Colonic mucosa (tissue), 4 donors: ENCODE data around the gene SLC49A3. TPM values are rescaled to one million over a fixed set of nuclear protein-coding genes. Genes with fewer than 3 reads are reported as not detected.
"Not testable (repeated sequence)": the region's sequence is repeated elsewhere in the genome, so short reads cannot be mapped to it uniquely, and the experiment has no call there.

Source experiments
- DNase-seq: peaks from one replicate; pipeline ENCODE4 v3.0.0-alpha.2; 2020
- H3K27ac ChIP-seq: fragments of 200-600 bp; one replicate; pipeline ENCODE4 v1.8.0; 2021
- H3K27me3 ChIP-seq: fragments of 200-600 bp; one replicate; pipeline ENCODE4 v1.8.0; 2021
- H3K36me3 ChIP-seq: fragments of 200-600 bp; one replicate; pipeline ENCODE4 v1.8.0; 2021
- H3K4me1 ChIP-seq: fragments of 200-600 bp; one replicate; pipeline ENCODE4 v1.8.0; 2021; ENCODE audit warnings: mild to moderate bottlenecking
- H3K4me3 ChIP-seq: fragments of 200-600 bp; one replicate; pipeline ENCODE4 v1.8.0; 2021
- H3K9ac ChIP-seq, 2 donors: one replicate each; pipeline ENCODE4 v1.7.0; 2013; ENCODE audit warnings: control low read depth in 2 of 2, low read depth in 2 of 2, low read length in 2 of 2
- H3K9me3 ChIP-seq: fragments of 200-600 bp; one replicate; pipeline ENCODE4 v1.8.0; 2021
- CTCF ChIP-seq: fragments of 200-600 bp; IDR thresholded peaks from one replicate; pipeline ENCODE4 v1.8.0; 2022; ENCODE audit warnings: antibody characterized with exemption, mild to moderate bottlenecking
- intact Hi-C: fragments of 100-400 bp; cut with DNase I; formaldehyde crosslinking; loops from one replicate; pipeline ENCODE4 v1.14.1; 2022
- total RNA-seq, 2 donors: library from RNA; stranded (reverse); fragmentation: NEBNext Ultra II Directional in 1 of 2; extraction: Animal tissue kit (Norgen Biotek cat#: 25700) in 1 of 2; gene quantifications; one replicate each; pipeline ENCODE4 v1.2.1, GENCODE V29; 2021
- donor health status: healthy.
- donor health status: DM: no; HTN: no; CAD: no.
- donor health status: DM: no; HTN: no; CAD: no.

SLC49A3 gene
- total RNA-seq, 2 donors from 2014 or later, result 7.1 to 8.4 TPM

DNA sequence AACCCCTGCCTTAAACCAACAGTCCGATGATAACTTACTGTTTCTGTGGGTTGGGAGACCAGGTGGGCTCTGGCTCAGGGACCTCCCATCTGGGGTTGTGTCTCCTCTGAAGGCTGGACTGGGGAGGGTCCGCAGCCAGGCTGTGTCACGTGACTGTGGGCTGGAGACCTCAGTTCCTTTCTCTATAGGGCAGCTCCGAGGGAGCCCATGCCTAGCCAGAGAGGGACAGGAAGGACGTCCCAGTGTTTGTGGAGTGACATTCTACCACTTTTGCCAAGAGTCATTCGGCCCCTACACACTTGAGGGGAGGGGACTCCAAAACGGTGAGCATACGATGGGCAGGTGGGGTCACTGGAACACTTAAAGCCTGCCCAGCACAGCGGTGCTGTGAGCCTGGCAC, 21.2 kb upstream of the SLC49A3 start:
- H3K27me3 ChIP-seq, result no peaks in the 10 kb centered on the region
- no peak for TF ChIP-seq CTCF
- peaks cover 3% of the 10 kb centered on the region for H3K4me1 ChIP-seq
- intact Hi-C loops, result no loop called here
- no peak overlapping the region for H3K27ac ChIP-seq
- H3K4me3 ChIP-seq, result no peak overlapping the region
- H3K9ac ChIP-seq, result no peak overlapping the region
- DNase-seq, result no peak
- no peaks in the 10 kb centered on the region for H3K36me3 ChIP-seq
- no peaks in the 10 kb centered on the region for H3K9me3 ChIP-seq

- Histone ChIP-seq H3K27me3 (no peaks in the 10 kb centered on the region), H3K36me3 (no peaks in the 10 kb centered on the region), H3K27ac (no peak overlapping the region), H3K4me1 (peaks cover 3% of the 10 kb centered on the region), H3K4me3 (no peak overlapping the region), H3K9me3 (no peaks in the 10 kb centered on the region), H3K9ac (no peak overlapping the region)
- no peak for DNase-seq
- TF ChIP-seq CTCF, result no peak
- intact Hi-C loops, result no loop called here
Measured at GRCh38 chr4:709348-709747, 20.4 kb upstream of the SLC49A3 start.

- Histone ChIP-seq H3K4me3 (no peak overlapping the region), H3K27ac (no peak overlapping the region), H3K9me3 (no peaks in the 10 kb centered on the region), H3K4me1 (peaks cover 3% of the 10 kb centered on the region), H3K36me3 (no peaks in the 10 kb centered on the region), H3K27me3 (no peaks in the 10 kb centered on the region), H3K9ac (no peak overlapping the region)
- intact Hi-C loops, result no loop called here
- no peak for TF ChIP-seq CTCF
- DNase-seq, result no peak
Measured at GRCh38 chr4:708631-708933, 19.6 kb upstream of the SLC49A3 start.

GRCh38 chr4:707929-708630, 19.1 kb upstream of the SLC49A3 start:
- no peak for TF ChIP-seq CTCF
- H3K4me1 ChIP-seq, result peaks cover 3% of the 10 kb centered on the region
- no peaks in the 10 kb centered on the region for H3K27me3 ChIP-seq
- no peaks in the 10 kb centered on the region for H3K36me3 ChIP-seq
- intact Hi-C loops, result no loop called here
- no peaks in the 10 kb centered on the region for H3K9me3 ChIP-seq
- H3K27ac ChIP-seq, result no peak overlapping the region
- no peak overlapping the region for H3K4me3 ChIP-seq
- no peak overlapping the region for H3K9ac ChIP-seq
- DNase-seq, result no peak

- no peaks in the 10 kb centered on the region for H3K27me3 ChIP-seq
- H3K27ac ChIP-seq, result no peak overlapping the region
- no peaks in the 10 kb centered on the region for H3K36me3 ChIP-seq
- no peaks in the 10 kb centered on the region for H3K9me3 ChIP-seq
- H3K4me3 ChIP-seq, result peak overlapping the region; percentile 8
- DNase-seq, result no peak
- intact Hi-C loops, result no loop called here
- H3K4me1 ChIP-seq, result peaks cover 3% of the 10 kb centered on the region
- TF ChIP-seq CTCF, result no peak
- peak overlapping the region; percentile 66 to 97 for H3K9ac ChIP-seq
Measured at GRCh38 chr4:706834-707598, 18.1 kb upstream of the SLC49A3 start.

DNA sequence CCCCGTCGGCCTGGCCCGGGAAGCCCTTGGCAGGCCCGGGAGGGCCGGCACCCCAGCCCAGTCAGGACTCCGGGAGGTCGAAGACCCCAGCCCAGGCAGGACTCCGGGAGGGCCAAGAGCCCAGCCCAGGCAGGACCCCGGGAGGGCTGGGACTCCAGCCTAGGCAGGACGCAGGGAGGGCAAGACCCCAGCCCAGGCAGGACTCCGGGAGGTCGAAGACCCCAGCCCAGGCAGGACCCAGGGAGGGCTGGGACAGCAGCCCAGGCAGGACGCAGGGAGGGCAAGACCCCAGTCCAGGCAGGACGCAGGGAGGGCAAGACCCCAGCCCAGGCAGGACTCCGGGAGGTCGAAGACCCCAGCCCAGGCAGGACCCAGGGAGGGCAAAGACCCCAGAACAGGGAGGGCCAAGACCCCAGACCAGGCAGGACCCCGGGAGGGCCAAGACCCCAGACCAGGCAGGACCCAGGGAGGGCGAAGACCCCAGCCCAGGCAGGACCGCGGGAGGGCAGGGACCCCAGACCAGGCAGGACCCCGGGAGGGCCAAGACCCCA, 17.2 kb upstream of the SLC49A3 start:
- H3K9me3 ChIP-seq, H3K27me3 ChIP-seq, DNase-seq, intact Hi-C loops, H3K4me1 ChIP-seq, H3K36me3 ChIP-seq: not testable (repeated sequence)
- H3K4me3 ChIP-seq, result peak overlapping the region; percentile 94
- peak overlapping the region; percentile 83 for H3K27ac ChIP-seq
- peak overlapping the region; percentile 81 to 97 for H3K9ac ChIP-seq
